Lung (tissue), 12 donors: ENCODE results near the gene IL23R. TPM values are rescaled to one million over a fixed set of nuclear protein-coding genes. Genes with fewer than 3 reads are reported as not detected.

Source experiments
- ATAC-seq: fragments of 200-7000 bp; cut with Tn5 transposase; one replicate; pipeline ENCODE4 v1.9.1; 2020; ENCODE audit warnings: moderate number of reproducible peaks; ENCODE audit not compliant: insufficient read depth, low FRiP score
- DNase-seq, 3 donors: peaks; one replicate each; pipeline ENCODE4 v3.0.0-alpha.2; 2013 to 2017
- H3K27ac ChIP-seq, 2 donors: one replicate each; pipeline ENCODE4 v1.5.1; 2013; ENCODE audit warnings: mild to moderate bottlenecking in 2 of 2, moderate library complexity in 2 of 2, control low read depth in 1 of 2, inconsistent platforms in 1 of 2, low read depth in 1 of 2, low read length in 1 of 2
- H3K27me3 ChIP-seq, 3 donors: one replicate each; pipeline ENCODE4 v1.5.1; 2013; ENCODE audit warnings: low read length in 2 of 3; ENCODE audit not compliant: control insufficient read depth in 3 of 3, insufficient read depth in 3 of 3
- H3K36me3 ChIP-seq, 4 donors: one replicate each; pipeline ENCODE4 v1.5.1; 2013; ENCODE audit warnings: low read length in 4 of 4, mild to moderate bottlenecking in 1 of 4, moderate library complexity in 1 of 4; ENCODE audit not compliant: control insufficient read depth in 4 of 4, insufficient read depth in 4 of 4
- H3K4me1 ChIP-seq, 5 donors: one replicate each; pipeline ENCODE4 v1.5.1; 2013; ENCODE audit warnings: low read length in 5 of 5, mild to moderate bottlenecking in 2 of 5, moderate library complexity in 1 of 5; ENCODE audit not compliant: control insufficient read depth in 5 of 5, insufficient read depth in 5 of 5
- H3K4me3 ChIP-seq: one replicate; pipeline ENCODE4 v1.5.1; 2013; ENCODE audit warnings: mild to moderate bottlenecking, control low read depth, moderate library complexity
- H3K9ac ChIP-seq, 2 donors: one replicate each; pipeline ENCODE4 v1.5.1; 2013; ENCODE audit warnings: low read length in 2 of 2, control low read depth in 1 of 2; ENCODE audit not compliant: insufficient read depth in 1 of 2
- H3K9me3 ChIP-seq, 4 donors: one replicate each; pipeline ENCODE4 v1.5.1; 2013; ENCODE audit warnings: low read length in 3 of 4, mild to moderate bottlenecking in 1 of 4, moderate library complexity in 1 of 4; ENCODE audit not compliant: control insufficient read depth in 4 of 4, insufficient read depth in 3 of 4
- WGBS, 2 donors: extraction: QIAGEN DNeasy Blood & Tissue Kit; methylation state at CpG; one replicate each; pipeline ENCODE4 v1.1.7; 2013; 5-methylcytosine and 5-hydroxymethylcytosine counted together
- polyA plus RNA-seq, 2 donors: library from polyadenylated mRNA; stranded (reverse); fragments of 200-250 nt; gene quantifications; one replicate each; pipeline ENCODE4 v1.2.1, GENCODE V29; 2013
- total RNA-seq, 2 donors: library from RNA; depleted of rRNA in 1 of 2; stranded (reverse); fragments of >200 nt in 1 of 2; gene quantifications; one replicate each; pipeline ENCODE4 v1.2.1, GENCODE V29; 2014 to 2021
- TF ChIP-seq, protein P1 (sequence below): IDR thresholded peaks from 2 replicates; pipeline ENCODE4 v1.5.1; 2012; ENCODE audit warnings: mild to moderate bottlenecking; ENCODE audit errors: control extremely low read depth, extremely low read depth
- donor health status: control.
- donor health status: control.
- donor health status: Bipolar disorder and iron deficiency.
- donor health status: healthy.
- donor health status: DM: yes; HTN: yes; CAD: no.

Gene IL23R
- total and polyA plus RNA-seq, 4 donors: 0.03 to 0.60 (median 0.15) TPM; not detected in 1

DNA sequence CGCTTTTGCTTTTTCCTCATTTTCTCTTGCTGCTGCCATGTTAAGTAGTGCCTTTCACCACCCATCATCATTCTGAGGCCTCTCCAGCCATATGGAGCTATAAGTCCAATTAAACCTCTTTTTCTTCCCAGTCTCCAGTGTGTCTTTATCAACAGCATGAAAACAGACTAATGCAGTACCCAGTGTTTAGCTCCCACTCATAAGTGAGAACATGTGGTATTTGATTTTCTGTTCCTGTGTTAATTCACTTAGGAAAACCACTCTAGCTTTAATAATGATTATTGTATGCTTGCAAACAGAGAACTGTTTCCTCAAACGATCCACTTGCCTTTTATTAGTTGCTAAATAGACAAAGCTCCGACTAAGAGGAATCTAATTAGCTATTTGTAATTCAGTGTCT lies 43.3 kb downstream of the IL23R start:
- H3K4me3 ChIP-seq: no peak overlapping the region
- DNase-seq (no peak), ATAC-seq (no peak)
- no peaks in the 10 kb centered on the region for H3K36me3 ChIP-seq
- H3K27me3 ChIP-seq: no peaks in the 10 kb centered on the region
- H3K9ac ChIP-seq: no peak overlapping the region
- no peak overlapping the region for H3K27ac ChIP-seq
- 88 to 89% methylated on average over 3 of the region's 3 CpGs for WGBS, 2 donors
- TF ChIP-seq, protein P1, sequence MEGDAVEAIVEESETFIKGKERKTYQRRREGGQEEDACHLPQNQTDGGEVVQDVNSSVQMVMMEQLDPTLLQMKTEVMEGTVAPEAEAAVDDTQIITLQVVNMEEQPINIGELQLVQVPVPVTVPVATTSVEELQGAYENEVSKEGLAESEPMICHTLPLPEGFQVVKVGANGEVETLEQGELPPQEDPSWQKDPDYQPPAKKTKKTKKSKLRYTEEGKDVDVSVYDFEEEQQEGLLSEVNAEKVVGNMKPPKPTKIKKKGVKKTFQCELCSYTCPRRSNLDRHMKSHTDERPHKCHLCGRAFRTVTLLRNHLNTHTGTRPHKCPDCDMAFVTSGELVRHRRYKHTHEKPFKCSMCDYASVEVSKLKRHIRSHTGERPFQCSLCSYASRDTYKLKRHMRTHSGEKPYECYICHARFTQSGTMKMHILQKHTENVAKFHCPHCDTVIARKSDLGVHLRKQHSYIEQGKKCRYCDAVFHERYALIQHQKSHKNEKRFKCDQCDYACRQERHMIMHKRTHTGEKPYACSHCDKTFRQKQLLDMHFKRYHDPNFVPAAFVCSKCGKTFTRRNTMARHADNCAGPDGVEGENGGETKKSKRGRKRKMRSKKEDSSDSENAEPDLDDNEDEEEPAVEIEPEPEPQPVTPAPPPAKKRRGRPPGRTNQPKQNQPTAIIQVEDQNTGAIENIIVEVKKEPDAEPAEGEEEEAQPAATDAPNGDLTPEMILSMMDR: no peak
- H3K4me1 ChIP-seq: no peaks in the 10 kb centered on the region
- no peaks in the 10 kb centered on the region for H3K9me3 ChIP-seq

DNA sequence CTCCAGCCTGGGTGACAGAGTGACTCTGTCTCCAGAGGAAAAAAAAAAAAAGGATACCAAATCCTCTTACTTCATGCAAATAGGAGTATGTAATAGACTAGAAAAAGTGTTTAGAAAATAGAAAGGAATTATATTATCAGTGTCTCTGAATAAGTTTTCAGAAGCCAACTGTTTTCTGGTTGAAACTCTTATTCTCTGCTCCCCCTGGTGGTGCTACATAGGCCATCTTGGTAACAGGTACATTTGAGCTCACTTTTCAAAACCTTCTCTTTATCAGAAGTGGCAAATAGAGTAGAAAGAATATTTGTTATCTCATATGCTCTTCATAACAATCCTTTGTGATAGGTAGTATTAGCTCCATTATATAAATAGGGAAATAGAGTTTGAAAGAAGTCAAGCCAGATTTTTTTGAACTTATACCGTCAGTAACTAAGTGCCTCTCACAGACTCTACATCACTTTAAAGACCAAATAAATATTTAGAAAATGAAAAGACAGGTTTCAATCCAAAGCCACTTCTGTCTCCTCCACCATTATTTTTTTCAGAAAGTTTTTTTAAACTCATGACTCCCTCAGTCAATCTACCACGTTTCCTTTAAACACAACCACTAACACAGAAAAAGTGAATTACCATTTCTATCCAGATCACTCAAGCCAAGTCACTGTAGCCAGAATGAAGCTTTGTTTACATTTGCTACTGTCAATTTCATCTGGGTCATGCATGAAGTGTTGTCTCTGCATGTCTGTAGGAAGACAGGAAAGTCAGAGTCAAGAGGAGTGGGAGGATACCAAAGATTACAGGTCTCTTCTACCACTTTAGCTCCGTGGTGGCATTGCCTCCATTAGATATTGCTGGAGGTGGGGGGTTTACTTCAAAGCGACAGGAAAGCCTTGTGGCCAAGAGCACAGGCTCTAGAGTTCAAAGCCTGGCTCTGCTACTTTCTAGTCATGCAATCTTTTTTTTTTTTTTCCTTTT lies 45.6 kb downstream of the IL23R start:
- H3K9me3 ChIP-seq: no peaks in the 10 kb centered on the region
- H3K27me3 ChIP-seq: no peaks in the 10 kb centered on the region
- H3K4me1 ChIP-seq: no peaks in the 10 kb centered on the region
- DNase-seq (peak in 2 of 3 donors; percentile 32 to 50), ATAC-seq (no peak)
- H3K36me3 ChIP-seq: no peaks in the 10 kb centered on the region
- TF ChIP-seq, protein P1: peak; percentile 23
- no peak overlapping the region for H3K9ac ChIP-seq
- H3K27ac ChIP-seq: no peak overlapping the region
- H3K4me3 ChIP-seq: no peak overlapping the region
- WGBS, 2 donors: 47 to 71% methylated on average over 4 of the region's 4 CpGs

DNA sequence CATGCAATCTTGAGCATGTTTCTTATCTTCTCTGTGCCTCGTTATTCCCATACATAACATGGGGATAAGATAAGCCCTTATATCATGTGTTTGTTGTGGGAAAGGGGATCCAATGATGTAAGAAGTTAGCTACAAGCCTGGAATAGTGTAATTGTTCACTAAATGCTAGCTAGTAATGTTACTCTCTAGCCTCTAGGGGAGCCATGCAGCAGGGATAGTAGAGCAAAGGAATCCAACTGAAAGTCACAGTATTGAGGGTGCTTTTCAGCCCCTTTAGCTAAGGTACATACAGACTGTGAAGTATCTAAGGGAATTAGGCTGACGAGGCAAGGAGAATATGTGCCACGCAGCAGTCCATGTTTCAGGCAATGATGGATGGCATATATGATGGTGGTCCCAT lies 46.9 kb downstream of the IL23R start:
- Histone ChIP-seq H3K9me3 (no peaks in the 10 kb centered on the region), H3K4me3 (no peak overlapping the region), H3K27ac (no peak overlapping the region), H3K27me3 (no peaks in the 10 kb centered on the region), H3K4me1 (no peaks in the 10 kb centered on the region), H3K9ac (no peak overlapping the region), H3K36me3 (no peaks in the 10 kb centered on the region)
- ATAC-seq (no peak), DNase-seq (peak in 1 of 3 donors; percentile 4)
- TF ChIP-seq, protein P1: no peak
- 60 to 71% methylated on average over 3 of the region's 3 CpGs for WGBS, 2 donors
